Nephron (organoid): Measurements from ENCODE around the gene PKHD1.

ENCODE experiments used
- H3K27ac Mint-ChIP-seq, 3 experiments: 2 replicates each; pipeline ENCODE4 v1.8.0; 2020; ENCODE audit warnings: mixed read lengths in 3 of 3, mild to moderate bottlenecking in 2 of 3, moderate library complexity in 1 of 3
- H3K27me3 Mint-ChIP-seq: 2 replicates; pipeline ENCODE4 v1.8.0; 2021; ENCODE audit warnings: low read depth, mild to moderate bottlenecking, moderate library complexity, mixed read lengths
- H3K36me3 Mint-ChIP-seq: 2 replicates; pipeline ENCODE4 v1.8.0; 2020; ENCODE audit warnings: low read depth, mixed read lengths
- H3K4me1 Mint-ChIP-seq: 2 replicates; pipeline ENCODE4 v1.8.0; 2020; ENCODE audit warnings: mixed read lengths
- H3K4me3 Mint-ChIP-seq, 3 experiments: 2 replicates each; pipeline ENCODE4 v1.8.0; 2020; ENCODE audit warnings: mild to moderate bottlenecking in 3 of 3, mixed read lengths in 3 of 3, moderate library complexity in 2 of 3
- H3K9me3 Mint-ChIP-seq: 2 replicates; pipeline ENCODE4 v1.8.0; 2020; ENCODE audit warnings: mixed read lengths
- TF ChIP-seq, protein P1 (sequence below), 3 experiments: fragments of 200-600 bp; sonication (generic); IDR thresholded peaks; one replicate each; pipeline ENCODE4 v1.5.0; 2021; ENCODE audit warnings: antibody characterized with exemption in 3 of 3; ENCODE audit not compliant: unreplicated experiment in 3 of 3

PKHD1 gene

DNA sequence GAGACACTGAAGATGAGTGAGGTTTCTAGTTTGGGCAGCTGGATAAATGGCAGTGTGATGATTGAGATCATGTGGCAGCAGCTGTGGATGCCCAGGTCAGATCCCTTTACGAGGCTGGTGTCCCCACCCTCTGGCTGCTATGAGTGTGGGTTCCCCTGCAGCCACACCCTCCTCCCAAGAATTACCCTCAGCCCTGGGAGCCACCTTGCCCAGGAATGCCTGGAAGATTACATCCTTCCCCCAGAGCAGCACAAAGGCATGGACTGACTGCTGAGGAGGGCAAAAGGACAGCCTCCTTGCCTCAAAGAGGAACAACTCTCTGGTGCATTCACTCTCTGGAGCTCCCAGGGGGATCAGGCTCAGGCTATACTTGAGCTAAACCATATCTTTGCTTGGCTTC lies 15.0 kb upstream of the PKHD1 start:
- Mint-ChIP-seq H3K36me3 (no peaks in the 10 kb centered on the region), H3K4me1 (peaks cover 73% of the 10 kb centered on the region), H3K27ac (peak overlapping the region in 2 of 3 experiments; percentile 18 to 45), H3K9me3 (peaks cover 2% of the 10 kb centered on the region), H3K4me3 (peak overlapping the region in 1 of 3 experiments; percentile 53), H3K27me3 (peaks cover 6% of the 10 kb centered on the region)
- TF ChIP-seq, protein P1, sequence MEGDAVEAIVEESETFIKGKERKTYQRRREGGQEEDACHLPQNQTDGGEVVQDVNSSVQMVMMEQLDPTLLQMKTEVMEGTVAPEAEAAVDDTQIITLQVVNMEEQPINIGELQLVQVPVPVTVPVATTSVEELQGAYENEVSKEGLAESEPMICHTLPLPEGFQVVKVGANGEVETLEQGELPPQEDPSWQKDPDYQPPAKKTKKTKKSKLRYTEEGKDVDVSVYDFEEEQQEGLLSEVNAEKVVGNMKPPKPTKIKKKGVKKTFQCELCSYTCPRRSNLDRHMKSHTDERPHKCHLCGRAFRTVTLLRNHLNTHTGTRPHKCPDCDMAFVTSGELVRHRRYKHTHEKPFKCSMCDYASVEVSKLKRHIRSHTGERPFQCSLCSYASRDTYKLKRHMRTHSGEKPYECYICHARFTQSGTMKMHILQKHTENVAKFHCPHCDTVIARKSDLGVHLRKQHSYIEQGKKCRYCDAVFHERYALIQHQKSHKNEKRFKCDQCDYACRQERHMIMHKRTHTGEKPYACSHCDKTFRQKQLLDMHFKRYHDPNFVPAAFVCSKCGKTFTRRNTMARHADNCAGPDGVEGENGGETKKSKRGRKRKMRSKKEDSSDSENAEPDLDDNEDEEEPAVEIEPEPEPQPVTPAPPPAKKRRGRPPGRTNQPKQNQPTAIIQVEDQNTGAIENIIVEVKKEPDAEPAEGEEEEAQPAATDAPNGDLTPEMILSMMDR (IDR thresholded peaks at IDR 0.05; ENCODE audit: unreplicated experiment in 3 of 3) = no peak

DNA sequence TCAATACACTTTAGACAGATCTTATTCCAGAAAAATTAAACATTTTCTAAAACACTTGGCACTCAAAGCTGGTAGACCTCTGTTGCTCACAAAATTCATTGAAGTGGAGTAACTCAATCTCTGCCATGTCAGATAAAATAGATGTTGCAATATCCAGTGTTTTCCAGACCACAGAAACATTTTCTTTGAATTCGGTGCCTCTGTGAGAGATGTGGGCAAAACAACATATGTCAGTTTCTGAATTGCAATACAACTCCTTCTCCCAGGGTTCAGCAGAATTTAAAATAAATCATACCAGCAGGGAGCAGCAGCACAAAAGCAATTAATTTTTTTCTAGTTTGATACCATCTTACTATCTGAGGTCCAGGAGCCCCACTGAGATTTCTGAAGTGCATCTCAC lies 11.3 kb upstream of the PKHD1 start:
- Mint-ChIP-seq H3K27ac (peak overlapping the region in 2 of 3 experiments; percentile 66 to 67), H3K9me3 (peaks cover 11% of the 10 kb centered on the region), H3K4me3 (peak overlapping the region in 1 of 3 experiments; percentile 34), H3K36me3 (no peaks in the 10 kb centered on the region), H3K27me3 (peaks cover 6% of the 10 kb centered on the region), H3K4me1 (peaks cover 45% of the 10 kb centered on the region)
- TF ChIP-seq, protein P1 (IDR thresholded peaks at IDR 0.05; ENCODE audit: unreplicated experiment in 3 of 3) = no peak

DNA sequence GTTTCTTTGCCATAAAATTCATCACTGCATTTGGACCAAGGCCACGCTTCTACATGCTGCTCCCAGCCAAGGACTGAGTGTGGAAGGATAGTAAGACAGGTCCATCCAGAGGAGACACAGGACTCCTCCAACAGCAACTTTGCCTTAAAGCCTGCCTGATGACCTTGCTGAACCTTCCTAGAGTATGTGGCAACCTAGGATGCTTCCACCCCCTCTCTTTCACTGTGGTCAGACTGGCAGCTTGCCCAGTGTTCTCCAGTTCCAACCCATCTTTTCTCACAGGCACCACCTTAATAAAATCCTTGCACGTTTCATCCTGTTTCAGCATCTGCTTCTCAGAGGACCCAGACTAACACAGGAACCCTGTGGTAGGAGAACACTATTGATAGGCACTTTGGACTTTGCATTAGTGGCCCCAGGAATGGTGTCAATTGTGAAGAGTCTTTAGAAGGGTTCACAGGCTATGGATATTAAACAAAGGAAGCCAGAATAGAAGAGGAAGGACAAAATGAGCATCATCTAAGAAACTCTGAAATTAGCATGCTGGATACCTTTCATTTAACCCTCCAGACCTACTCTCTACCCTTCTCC lies 2.4 kb upstream of the PKHD1 start:
- Mint-ChIP-seq H3K4me3 (no peak overlapping the region), H3K9me3 (peaks cover 3% of the 10 kb centered on the region), H3K27me3 (no peaks in the 10 kb centered on the region), H3K36me3 (no peaks in the 10 kb centered on the region), H3K27ac (peak overlapping the region; percentile 44 to 73 (median 49)), H3K4me1 (peaks cover 21% of the 10 kb centered on the region)
- TF ChIP-seq, protein P1 (IDR thresholded peaks at IDR 0.05; ENCODE audit: unreplicated experiment in 3 of 3) = no peak

DNA sequence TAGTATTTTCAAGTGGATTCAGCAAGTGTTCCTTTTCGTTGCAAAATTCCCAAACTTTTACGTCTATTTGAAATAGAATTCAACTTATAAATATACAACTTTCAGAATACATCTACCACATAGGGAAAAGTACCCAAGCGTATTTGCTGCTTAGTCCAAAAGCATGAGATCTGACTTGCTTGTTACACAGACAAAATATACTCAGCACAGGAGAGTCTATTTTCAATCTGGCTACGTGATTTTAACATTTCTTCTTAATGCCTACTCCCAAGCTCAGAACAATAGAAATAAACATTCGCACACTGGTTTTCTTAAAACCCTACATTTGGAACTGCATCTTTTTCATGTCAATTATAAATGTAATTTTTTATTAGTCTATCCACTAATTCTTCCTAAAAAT lies 672 bp downstream of the PKHD1 start:
- Mint-ChIP-seq H3K9me3 (no peaks in the 10 kb centered on the region), H3K27me3 (no peaks in the 10 kb centered on the region), H3K36me3 (peaks cover 8% of the 10 kb centered on the region), H3K27ac (peak overlapping the region; percentile 86 to 96 (median 89)), H3K4me1 (peaks cover 21% of the 10 kb centered on the region), H3K4me3 (peak overlapping the region; percentile 68 to 84 (median 76))
- TF ChIP-seq, protein P1 (IDR thresholded peaks at IDR 0.05; ENCODE audit: unreplicated experiment in 3 of 3) = no peak

DNA sequence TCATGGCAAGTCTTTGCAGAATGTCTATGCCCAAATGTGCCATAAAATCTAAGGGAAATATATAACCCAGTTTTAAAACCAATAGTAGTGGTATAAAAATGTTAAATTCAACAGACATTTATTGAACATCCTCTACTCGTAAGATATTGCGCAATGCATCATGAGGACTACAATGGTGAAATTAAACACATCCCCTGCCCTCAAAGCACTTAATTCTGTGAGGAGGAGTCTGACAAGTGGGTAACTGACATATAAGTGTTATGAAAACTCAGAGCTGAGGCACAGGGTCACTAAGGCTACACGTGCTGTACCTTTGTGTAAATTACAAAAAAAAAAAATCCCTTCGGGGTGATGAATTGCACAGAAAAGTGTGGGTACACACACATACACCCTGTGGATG lies 6.2 kb downstream of the PKHD1 start:
- no peak overlapping the region for H3K27ac Mint-ChIP-seq
- TF ChIP-seq, protein P1 (IDR thresholded peaks at IDR 0.05; ENCODE audit: unreplicated experiment in 3 of 3) = no peak
- H3K4me3 Mint-ChIP-seq = no peak overlapping the region
- H3K9me3 Mint-ChIP-seq = no peaks in the 10 kb centered on the region
- H3K4me1 Mint-ChIP-seq = peaks cover 31% of the 10 kb centered on the region
- peaks cover 17% of the 10 kb centered on the region for H3K36me3 Mint-ChIP-seq
- no peaks in the 10 kb centered on the region for H3K27me3 Mint-ChIP-seq
